IMR-90 (cell line): ENCODE measurements around the gene CNTN4. TPM values are rescaled to one million over a fixed set of nuclear protein-coding genes. Genes with fewer than 3 reads are reported as not detected.

ENCODE experiments used
- ATAC-seq: fragments of 200-7000 bp; cut with Tn5 transposase; 2 replicates; pipeline ENCODE4 v1.9.1; 2020; ENCODE audit warnings: low read depth, mild to moderate bottlenecking, moderate library complexity
- BruUV-seq: library from RNA; stranded (reverse); fragments of 400-500 nt; replicated peaks from 2 replicates; lab custom pipeline; 2021; lab: Mats Ljungman, UMichigan
- CTCF ChIA-PET: fragments of 300-600 bp; formaldehyde crosslinking; extraction: SDS; loops from one replicate; lab custom pipeline; 2021; ENCODE audit warnings: antibody characterized with exemption; lab: Yijun Ruan, JAX
- POLR2A ChIA-PET: fragments of 300-600 bp; sonication (Branson Sonifier 250); formaldehyde crosslinking; loops from one replicate; lab custom pipeline; 2022; ENCODE audit warnings: antibody characterized with exemption; ENCODE audit not compliant: unreplicated experiment; lab: Charles Lee
- DNase-seq: peaks from one replicate; pipeline ENCODE4 v3.0.0; 2013
- H2AFZ ChIP-seq: replicated peaks from 2 replicates; pipeline ENCODE3; 2013; ENCODE audit warnings: low read length, mild to moderate bottlenecking; ENCODE audit not compliant: poor library complexity
- H2AK5ac ChIP-seq: 2 replicates; pipeline ENCODE4 v1.6.1; 2013; ENCODE audit warnings: low read depth, low read length, inconsistent platforms
- H2AK9ac ChIP-seq: replicated peaks from 2 replicates; pipeline ENCODE3; 2013; ENCODE audit warnings: mild to moderate bottlenecking, low read depth, low read length, moderate library complexity; ENCODE audit not compliant: poor library complexity
- H2BK120ac ChIP-seq: 2 replicates; pipeline ENCODE4 v1.6.1; 2013; ENCODE audit warnings: low read depth, low read length, inconsistent platforms
- H2BK15ac ChIP-seq: 3 replicates; pipeline ENCODE4 v1.6.1; 2013; ENCODE audit warnings: low read depth, low read length, inconsistent platforms
- H2BK20ac ChIP-seq: 2 replicates; pipeline ENCODE4 v1.6.1; 2013; ENCODE audit warnings: low read depth, mild to moderate bottlenecking, inconsistent platforms, low read length, moderate library complexity
- H2BK5ac ChIP-seq: 2 replicates; pipeline ENCODE4 v1.6.1; 2013; ENCODE audit warnings: mild to moderate bottlenecking, low read depth, low read length, inconsistent platforms; ENCODE audit not compliant: poor library complexity, severe bottlenecking
- H3K14ac ChIP-seq: replicated peaks from 2 replicates; pipeline ENCODE4 v1.6.1; 2013; ENCODE audit warnings: low read depth, low read length, inconsistent platforms
- H3K18ac ChIP-seq: 2 replicates; pipeline ENCODE4 v1.6.1; 2013; ENCODE audit warnings: low read depth, low read length, control low read depth
- H3K23ac ChIP-seq: 2 replicates; pipeline ENCODE4 v1.6.1; 2013; ENCODE audit warnings: low read depth, low read length, inconsistent platforms
- H3K27ac ChIP-seq: 2 replicates; pipeline ENCODE4 v1.5.1; 2013; ENCODE audit warnings: mild to moderate bottlenecking, control low read depth, low read length; ENCODE audit not compliant: insufficient read depth
- H3K27me3 ChIP-seq: 2 replicates; pipeline ENCODE4 v1.6.1; 2013; ENCODE audit warnings: low read length; ENCODE audit not compliant: control insufficient read depth, insufficient read depth
- H3K36me3 ChIP-seq: 2 replicates; pipeline ENCODE4 v1.6.1; 2013; ENCODE audit warnings: low read length, mixed read lengths; ENCODE audit not compliant: control insufficient read depth, insufficient read depth
- H3K4ac ChIP-seq: 2 replicates; pipeline ENCODE4 v1.6.1; 2013; ENCODE audit warnings: low read depth, low read length, inconsistent platforms
- H3K4me1 ChIP-seq: 2 replicates; pipeline ENCODE4 v1.6.1; 2013; ENCODE audit warnings: low read length, mixed read lengths; ENCODE audit not compliant: control insufficient read depth, insufficient read depth
- H3K4me2 ChIP-seq: 2 replicates; pipeline ENCODE4 v1.6.1; 2013; ENCODE audit warnings: low read depth, mild to moderate bottlenecking, control low read depth, low read length, moderate library complexity
- H3K4me3 ChIP-seq: 2 replicates; pipeline ENCODE4 v1.5.1; 2013; ENCODE audit warnings: low read depth, mild to moderate bottlenecking, control low read depth, low read length, moderate library complexity; ENCODE audit not compliant: insufficient read depth
- H3K56ac ChIP-seq: 2 replicates; pipeline ENCODE4 v1.6.1; 2013; ENCODE audit warnings: low read length, inconsistent platforms; ENCODE audit not compliant: insufficient read depth; ENCODE audit errors: extremely low read depth
- H3K79me1 ChIP-seq, 2 experiments: 2 replicates each; pipeline ENCODE4 v1.6.1; 2013; ENCODE audit warnings: low read length in 2 of 2, inconsistent platforms in 1 of 2, low read depth in 1 of 2
- H3K9ac ChIP-seq: 2 replicates; pipeline ENCODE4 v1.6.1; 2013; ENCODE audit warnings: low read depth, low read length, control low read depth
- H3K9me1 ChIP-seq: 2 replicates; pipeline ENCODE4 v1.6.1; 2013; ENCODE audit warnings: low read length, inconsistent platforms; ENCODE audit not compliant: insufficient read depth
- H3K9me3 ChIP-seq: 2 replicates; pipeline ENCODE4 v1.6.1; 2013; ENCODE audit warnings: low read length; ENCODE audit not compliant: control insufficient read depth, insufficient read depth
- H4K20me1 ChIP-seq: 2 replicates; pipeline ENCODE4 v1.6.1; 2013; ENCODE audit warnings: low read length, inconsistent platforms; ENCODE audit not compliant: insufficient read depth
- H4K5ac ChIP-seq: 2 replicates; pipeline ENCODE4 v1.6.1; 2013; ENCODE audit warnings: mild to moderate bottlenecking, low read depth, low read length, control low read depth
- H4K8ac ChIP-seq, 2 experiments: 2 replicates each; pipeline ENCODE4 v1.6.1; 2013; ENCODE audit warnings: low read depth in 2 of 2, low read length in 2 of 2, control low read depth in 1 of 2, inconsistent platforms in 1 of 2
- H4K91ac ChIP-seq: 2 replicates; pipeline ENCODE4 v1.6.1; 2013; ENCODE audit warnings: low read depth, low read length, inconsistent platforms; ENCODE audit not compliant: insufficient read depth
- BHLHE40 ChIP-seq: fragments of 150-350 bp; IDR thresholded peaks from 2 replicates; pipeline ENCODE4 v1.6.1; 2016; ENCODE audit warnings: mild to moderate bottlenecking, low read depth, low read length
- CEBPB ChIP-seq: IDR thresholded peaks from 2 replicates; pipeline ENCODE4 v1.6.1; 2012; ENCODE audit warnings: low read depth, low read length, improper control_type of control experiment
- CTCF ChIP-seq: conservative IDR thresholded peaks from 2 replicates; pipeline ENCODE4 v1.5.1; 2012; ENCODE audit warnings: mild to moderate bottlenecking, low read depth, low read length, improper control_type of control experiment
- ELK1 ChIP-seq: fragments of 150-350 bp; IDR thresholded peaks from 2 replicates; pipeline ENCODE4 v1.6.1; 2016; ENCODE audit warnings: low read depth, mild to moderate bottlenecking, low read length, moderate library complexity, borderline replicate concordance
- FOS ChIP-seq: fragments of 150-350 bp; IDR thresholded peaks from 2 replicates; pipeline ENCODE4 v1.6.1; 2016; ENCODE audit warnings: low read depth, low read length
- MAFK ChIP-seq: IDR thresholded peaks from 2 replicates; pipeline ENCODE4 v1.6.1; 2012; ENCODE audit warnings: low read depth, low read length, improper control_type of control experiment
- MAZ ChIP-seq: IDR thresholded peaks from 2 replicates; pipeline ENCODE4 v1.6.1; 2012; ENCODE audit warnings: low read depth, mild to moderate bottlenecking, low read length, improper control_type of control experiment, moderate library complexity, borderline replicate concordance
- MXI1 ChIP-seq: IDR thresholded peaks from 2 replicates; pipeline ENCODE4 v1.6.1; 2012; ENCODE audit warnings: low read depth, mild to moderate bottlenecking, low read length, moderate library complexity, borderline replicate concordance
- NFE2L2 ChIP-seq: fragments of 150-350 bp; IDR thresholded peaks from 2 replicates; pipeline ENCODE4 v1.6.1; 2016; ENCODE audit warnings: low read depth, mild to moderate bottlenecking, low read length
- POLR2A ChIP-seq: IDR thresholded peaks from 2 replicates; pipeline ENCODE4 v1.6.1; 2012; ENCODE audit warnings: mild to moderate bottlenecking, low read depth, low read length
- RAD21 ChIP-seq: IDR thresholded peaks from 2 replicates; pipeline ENCODE4 v1.6.1; 2012; ENCODE audit warnings: low read length, improper control_type of control experiment
- RCOR1 ChIP-seq: IDR thresholded peaks from 2 replicates; pipeline ENCODE4 v1.6.1; 2012; ENCODE audit warnings: mild to moderate bottlenecking, low read length, improper control_type of control experiment; ENCODE audit not compliant: insufficient replicate concordance
- RFX5 ChIP-seq: IDR thresholded peaks from 2 replicates; pipeline ENCODE4 v1.8.0; 2012; ENCODE audit warnings: low read depth, mild to moderate bottlenecking, low read length, moderate library complexity
- SMC3 ChIP-seq: fragments of 150-350 bp; IDR thresholded peaks from 2 replicates; pipeline ENCODE4 v1.6.1; 2016; ENCODE audit warnings: low read depth, mild to moderate bottlenecking, antibody characterized with exemption, low read length, moderate library complexity
- USF2 ChIP-seq: fragments of 150-350 bp; IDR thresholded peaks from 2 replicates; pipeline ENCODE4 v1.6.1; 2017; ENCODE audit warnings: mild to moderate bottlenecking, antibody characterized with exemption, low read length, low read depth
- WGBS, 2 experiments: methylation state at CpG; one replicate each; pipeline versions ENCODE4 v1.1.5 to v1.1.7; 2013; ENCODE audit warnings: missing lambda C conversion rate in 2 of 2; ENCODE audit not compliant: insufficient read length in 1 of 2; ENCODE audit errors: extremely low coverage in 2 of 2; 5-methylcytosine and 5-hydroxymethylcytosine counted together
- dilution Hi-C: fragments of 300-500 bp; cut with HindIII; formaldehyde crosslinking; loops from one replicate; pipeline ENCODE4 v1.14.3; 2018; ENCODE audit warnings: low sequenced_read_pairs; ENCODE audit not compliant: unreplicated experiment
- in situ Hi-C: fragments of 300-500 bp; cut with MboI; formaldehyde crosslinking; loops from 3 replicates; pipeline ENCODE4 v1.14.3; 2019; ENCODE audit warnings: low sequenced_read_pairs, inconsistent platforms, mixed read lengths
- intact Hi-C: fragments of 100-400 bp; cut with micrococcal nuclease; formaldehyde crosslinking; loops from 2 replicates; pipeline ENCODE4 v1.10.0; 2022
- polyA plus RNA-seq, 3 experiments: library from polyadenylated mRNA; depleted of rRNA; stranded (reverse); fragments of >200 nt; gene quantifications; 2 replicates each; pipeline ENCODE4 v1.2.3, GENCODE V29; 2012; ENCODE audit warnings: low replicate concordance in 1 of 3
- total RNA-seq: library from RNA; depleted of rRNA; stranded (reverse); fragments of >200 nt; gene quantifications from 2 replicates; pipeline ENCODE4 v1.2.3, GENCODE V29; 2012

Gene CNTN4
- total and polyA plus RNA-seq, 2 of the 4 experiments (the other 2 are of a cell fraction) = under 0.01 TPM; not detected in 1

- Histone ChIP-seq H2AK5ac (no peak overlapping the region), H3K9me3 (peaks cover 6% of the 10 kb centered on the region), H3K4me1 (no peaks in the 10 kb centered on the region), H3K27ac (no peak overlapping the region), H4K5ac (no peak overlapping the region), H3K14ac (no peak overlapping the region), H4K20me1 (no peaks in the 10 kb centered on the region), H2AFZ (no peak overlapping the region), H3K23ac (no peak overlapping the region), H2BK120ac (no peak overlapping the region), H3K4me2 (no peak overlapping the region), H3K27me3 (no peaks in the 10 kb centered on the region), H3K9me1 (no peaks in the 10 kb centered on the region), H3K4me3 (no peak overlapping the region), H3K4ac (no peak overlapping the region), H3K9ac (no peak overlapping the region), H3K56ac (no peak overlapping the region), H4K91ac (no peak overlapping the region), H2AK9ac (no peak overlapping the region), H4K8ac (no peak overlapping the region), H3K36me3 (no peaks in the 10 kb centered on the region), H2BK20ac (no peak overlapping the region), H2BK15ac (no peak overlapping the region), H2BK5ac (no peak overlapping the region), H3K79me1 (no peaks in the 10 kb centered on the region), H3K18ac (no peak overlapping the region)
- TF ChIP-seq CTCF (no peak), NFE2L2 (no peak), MAFK (no peak), FOS (no peak), POLR2A (no peak), ELK1 (no peak), CEBPB (no peak), RAD21 (no peak), MXI1 (no peak), USF2 (no peak), RCOR1 (no peak), MAZ (no peak), SMC3 (no peak), BHLHE40 (no peak), RFX5 (no peak)
- POLR2A ChIA-PET = no interaction called here
- dilution Hi-C loops (no loop called here), intact Hi-C loops (no loop called here), in situ Hi-C loops (no loop called here)
- BruUV-seq = no TSS peak
- no peak for DNase-seq
- CTCF ChIA-PET = no interaction called here
- no peak for ATAC-seq
- no CpG with 5 or more reads among the region's 1 CpG for WGBS, 2 experiments
Measured at GRCh38 chr3:2898591-2899353, 800.1 kb downstream of the CNTN4 start.
